NCI-H146 treated with DMSO at 0.1 percent for 48 hours (cell line): Measurements from ENCODE around the gene FOXN4.
A peak's percentile ranks its signal among the peaks of the same experiment; 100 is the strongest.
"Not testable (repeated sequence)": the region's sequence is repeated elsewhere in the genome, so short reads cannot be mapped to it uniquely, and the experiment has no call there.

Experiments
- DNase-seq: peaks from one replicate; lab custom pipeline; 2025; ENCODE audit not compliant: unreplicated experiment; lab: John Stamatoyannopoulos, UW

The FOXN4 gene

GRCh38 chr12:109308534-109309380, at the start of gene FOXN4:
Gene FOXN4, minus strand, starts transcription at chr12:109309284. Its CDS starts 963 bp downstream, at chr12:109308321.
- DNase-seq: peak; percentile 32

GRCh38 chr12:109358154-109358869, 49.2 kb upstream of the FOXN4 start:
- no peak for DNase-seq

- no peak for DNase-seq
Measured at GRCh38 chr12:109357032-109357431, 47.9 kb upstream of the FOXN4 start.

- peak; percentile 55 for DNase-seq
Measured at GRCh38 chr12:109356577-109356976, 47.5 kb upstream of the FOXN4 start.

GRCh38 chr12:109352184-109352583, 43.1 kb upstream of the FOXN4 start:
- DNase-seq: no peak

GRCh38 chr12:109347589-109347988, 38.5 kb upstream of the FOXN4 start, which contains the start of gene MYO1H:
Gene MYO1H, plus strand, starts transcription at chr12:109347900. Its CDS starts 61 bp downstream, at chr12:109347961.
- DNase-seq: no peak

- no peak for DNase-seq
Measured at GRCh38 chr12:109346920-109347319, 37.8 kb upstream of the FOXN4 start.

GRCh38 chr12:109345428-109345827, 36.3 kb upstream of the FOXN4 start:
- DNase-seq: no peak

- no peak for DNase-seq
Measured at GRCh38 chr12:109343677-109344076, 34.6 kb upstream of the FOXN4 start.

GRCh38 chr12:109336593-109336992, 27.5 kb upstream of the FOXN4 start:
- DNase-seq: no peak

GRCh38 chr12:109334887-109335286, 25.8 kb upstream of the FOXN4 start:
- no peak for DNase-seq

- peak; percentile 24 for DNase-seq
Measured at GRCh38 chr12:109331301-109331952, 22.3 kb upstream of the FOXN4 start.

- DNase-seq: no peak
Measured at GRCh38 chr12:109330282-109331230, 21.5 kb upstream of the FOXN4 start.

GRCh38 chr12:109329686-109330085, 20.6 kb upstream of the FOXN4 start:
- DNase-seq: peak; percentile 78

GRCh38 chr12:109329003-109329402, 19.9 kb upstream of the FOXN4 start:
- DNase-seq: no peak

GRCh38 chr12:109321294-109321693, 12.2 kb upstream of the FOXN4 start:
- DNase-seq: not testable (repeated sequence)

GRCh38 chr12:109310247-109311125, 1.4 kb upstream of the FOXN4 start:
- peak; percentile 96 for DNase-seq

GRCh38 chr12:109309381-109310246, 530 bp upstream of the FOXN4 start:
- DNase-seq: peak; percentile 32
